ENCODE measurements around the gene OR56A4. TPM values are rescaled to one million over a fixed set of nuclear protein-coding genes. Genes with fewer than 3 reads are reported as not detected.

OR56A4 gene
- total and polyA plus RNA-seq, 2 of the 13 experiments (the other 11 are each of a cell fraction or from before 2014, with no cell fraction given) = not detected

GRCh38 chr11:6002202-6002699 lies 4.5 kb downstream of the OR56A4 start:
- DNase-seq (ENCODE audit: low spot score) = no peak
- no peaks in the 10 kb centered on the region for H4K20me1 ChIP-seq (ENCODE audit: insufficient read depth, low read length)
- H3K79me2 ChIP-seq (ENCODE audit: insufficient read depth, low read length) = no peaks in the 10 kb centered on the region
- TF ChIP-seq CREB1 (IDR thresholded peaks at IDR 0.05) (0 out of 2 replicates have a peak, but pooled peaks have one; percentile 10), CREB1 (CRISPR knock-in tag; IDR thresholded peaks at IDR 0.05) (no peak), POGZ (CRISPR knock-in tag; IDR thresholded peaks at IDR 0.05) (no peak), ATF7 (IDR thresholded peaks at IDR 0.05) (peak; percentile 67), ATF7 (CRISPR knock-in tag; IDR thresholded peaks at IDR 0.05) (no peak), ZBTB21 (CRISPR knock-in tag; IDR thresholded peaks at IDR 0.05) (no peak), BRCA1 (CRISPR knock-in tag; IDR thresholded peaks at IDR 0.05) (no peak)
- TF ChIP-seq, protein P1, sequence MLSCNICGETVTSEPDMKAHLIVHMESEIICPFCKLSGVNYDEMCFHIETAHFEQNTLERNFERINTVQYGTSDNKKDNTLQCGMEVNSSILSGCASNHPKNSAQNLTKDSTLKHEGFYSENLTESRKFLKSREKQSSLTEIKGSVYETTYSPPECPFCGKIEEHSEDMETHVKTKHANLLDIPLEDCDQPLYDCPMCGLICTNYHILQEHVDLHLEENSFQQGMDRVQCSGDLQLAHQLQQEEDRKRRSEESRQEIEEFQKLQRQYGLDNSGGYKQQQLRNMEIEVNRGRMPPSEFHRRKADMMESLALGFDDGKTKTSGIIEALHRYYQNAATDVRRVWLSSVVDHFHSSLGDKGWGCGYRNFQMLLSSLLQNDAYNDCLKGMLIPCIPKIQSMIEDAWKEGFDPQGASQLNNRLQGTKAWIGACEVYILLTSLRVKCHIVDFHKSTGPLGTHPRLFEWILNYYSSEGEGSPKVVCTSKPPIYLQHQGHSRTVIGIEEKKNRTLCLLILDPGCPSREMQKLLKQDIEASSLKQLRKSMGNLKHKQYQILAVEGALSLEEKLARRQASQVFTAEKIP (CRISPR knock-in tag; IDR thresholded peaks at IDR 0.05; ENCODE audit: borderline replicate concordance) = no peak
- no peak overlapping the region for H2AFZ ChIP-seq (ENCODE audit: low read length)
- CTCF ChIA-PET (ENCODE audit: low intra/inter-chr PET ratio, low total read pairs) = no interaction called here
- no peak overlapping the region for H3K27ac ChIP-seq (ENCODE audit: extremely low read length, insufficient read depth, low read length)
- H3K4me1 ChIP-seq (ENCODE audit: insufficient read depth, low read length) = no peaks in the 10 kb centered on the region
- no peak for FAIRE-seq
- POLR2A ChIA-PET = no interaction called here
- no peak overlapping the region for H3K9ac ChIP-seq (ENCODE audit: insufficient read depth, low read depth, low read length)
- no peak overlapping the region for H3K4me2 ChIP-seq (ENCODE audit: low read depth, low read length)
- ATAC-seq = no peak
- no peaks in the 10 kb centered on the region for H3K36me3 ChIP-seq (replicated peaks in 1 of 2; ENCODE audit: control insufficient read depth in 1 of 2, insufficient read depth in 2 of 2, low read length in 2 of 2)
- H3K4me3 ChIP-seq (replicated peaks in 1 of 3; ENCODE audit: insufficient read depth in 1 of 3, low read depth in 2 of 3, low read length in 3 of 3) = no peak overlapping the region
- peaks cover 0 to 3% of the 10 kb centered on the region in 2 experiments; a peak in 2 of 5 replicates for H3K27me3 ChIP-seq (ENCODE audit: control insufficient read depth in 1 of 2, insufficient read depth in 2 of 2, low read length in 2 of 2)
- 2% methylated on average over 6 of the region's 7 CpGs for WGBS (ENCODE audit: low lambda C conversion rate)
- in situ Hi-C loops (cut with HindIII; ENCODE audit: extremely low pct_ligation_motif_present, low pct_unique_long_range_greater_than_20kb) (no loop called here), intact Hi-C loops (cut with micrococcal nuclease; ENCODE audit: unreplicated experiment) (no loop called here)
- no peaks in the 10 kb centered on the region for H3K9me3 ChIP-seq (ENCODE audit: low read length)
- no TSS peak for BruUV-seq (replicated peaks)

- POLR2A ChIA-PET = no interaction called here
- no peak overlapping the region for H3K27ac ChIP-seq (ENCODE audit: extremely low read length, insufficient read depth, low read length)
- no peak for TF ChIP-seq ZNF350 (CRISPR knock-in tag; IDR thresholded peaks at IDR 0.05; ENCODE audit: borderline replicate concordance, low read depth)
- TF ChIP-seq ZNF280D (CRISPR knock-in tag; IDR thresholded peaks at IDR 0.05) = no peak
- TF ChIP-seq ZNF335 (CRISPR knock-in tag; IDR thresholded peaks at IDR 0.05) = no peak
- no peak for TF ChIP-seq MEF2D (CRISPR knock-in tag; IDR thresholded peaks at IDR 0.05)
Observed at GRCh38 chr11:5994791-5995190, 12.0 kb downstream of the OR56A4 start.

More at GRCh38 chr11:5994791-5995190, 12.0 kb downstream of the OR56A4 start:
- Histone ChIP-seq H3K36me3 (replicated peaks in 1 of 2; ENCODE audit: control insufficient read depth in 1 of 2, insufficient read depth in 2 of 2, low read length in 2 of 2) (no peaks in the 10 kb centered on the region), H2AFZ (ENCODE audit: low read length) (no peak overlapping the region), H3K9me3 (ENCODE audit: low read length) (no peaks in the 10 kb centered on the region), H3K4me1 (ENCODE audit: insufficient read depth, low read length) (no peaks in the 10 kb centered on the region), H3K79me2 (ENCODE audit: insufficient read depth, low read length) (no peaks in the 10 kb centered on the region), H3K4me2 (ENCODE audit: low read depth, low read length) (no peak overlapping the region), H3K27me3 (ENCODE audit: control insufficient read depth in 1 of 2, insufficient read depth in 2 of 2, low read length in 2 of 2) (0 out of 5 replicates have a peak, but pooled peaks cover 0 to 8% of the 10 kb centered on the region in 2 experiments), H3K4me3 (replicated peaks in 1 of 3; ENCODE audit: insufficient read depth in 1 of 3, low read depth in 2 of 3, low read length in 3 of 3) (no peak overlapping the region), H3K9ac (ENCODE audit: insufficient read depth, low read depth, low read length) (no peak overlapping the region), H4K20me1 (ENCODE audit: insufficient read depth, low read length) (no peaks in the 10 kb centered on the region)
- DNase-seq (ENCODE audit: low spot score) (no peak), FAIRE-seq (no peak), ATAC-seq (no peak)
- CTCF ChIA-PET (ENCODE audit: low intra/inter-chr PET ratio, low total read pairs) = no interaction called here
- no TSS peak for BruUV-seq (replicated peaks)
- intact Hi-C loops (cut with micrococcal nuclease; ENCODE audit: unreplicated experiment) (no loop called here), in situ Hi-C loops (cut with HindIII; ENCODE audit: extremely low pct_ligation_motif_present, low pct_unique_long_range_greater_than_20kb) (no loop called here)
- 22% methylated on average over 12 of the region's 14 CpGs for WGBS (ENCODE audit: low lambda C conversion rate)
